Tibial nerve (tissue), 4 donors: ENCODE results near the gene PPP1CB. TPM values are rescaled to one million over a fixed set of nuclear protein-coding genes. Genes with fewer than 3 reads are reported as not detected.
A peak's percentile ranks its signal among the peaks of the same experiment; 100 is the strongest.

Experiments used
- DNase-seq, 2 donors: peaks; one replicate each; pipeline ENCODE4 v3.0.0-alpha.2; 2019; ENCODE audit warnings: low spot score in 2 of 2
- H3K27ac ChIP-seq, 4 donors: fragments of 200-600 bp; sonication (generic) in 3 of 4; one replicate each; pipeline ENCODE4 v1.5.1; 2017 to 2019; ENCODE audit warnings: mild to moderate bottlenecking in 1 of 4
- H3K27me3 ChIP-seq, 2 donors: fragments of 200-600 bp; sonication (generic) in 1 of 2; one replicate each; pipeline versions ENCODE4 v1.5.1 to v1.6.0; 2017 to 2019
- H3K36me3 ChIP-seq, 3 donors: fragments of 200-600 bp; sonication (generic); one replicate each; pipeline ENCODE4 v1.5.1; 2018 to 2019
- H3K4me1 ChIP-seq, 4 donors: fragments of 200-600 bp; sonication (generic) in 3 of 4; one replicate each; pipeline ENCODE4 v1.5.1; 2017 to 2019
- H3K4me3 ChIP-seq, 4 donors: fragments of 200-600 bp; sonication (generic) in 3 of 4; one replicate each; pipeline ENCODE4 v1.5.1; 2017 to 2019; ENCODE audit warnings: mild to moderate bottlenecking in 1 of 4, moderate library complexity in 1 of 4
- H3K9me3 ChIP-seq, 4 donors: fragments of 200-600 bp; sonication (generic) in 3 of 4; one replicate each; pipeline ENCODE4 v1.5.1; 2017 to 2019
- EP300 ChIP-seq, 2 donors: sonication (generic); formaldehyde crosslinking; IDR thresholded peaks; one replicate each; pipeline ENCODE4 v1.6.1; 2017; ENCODE audit warnings: antibody characterized with exemption in 2 of 2, mild to moderate bottlenecking in 1 of 2
- POLR2A ChIP-seq, 2 donors: fragments of 450-650 bp; IDR thresholded peaks; one replicate each; pipeline ENCODE4 v1.6.1; 2017; ENCODE audit warnings: antibody characterized with exemption in 2 of 2, mild to moderate bottlenecking in 2 of 2, moderate library complexity in 2 of 2
- WGBS, 2 donors: methylation state at CpG; one replicate each; pipeline ENCODE4 v1.1.5; 2018; 5-methylcytosine and 5-hydroxymethylcytosine counted together
- total RNA-seq, 4 donors: library from RNA; depleted of rRNA; stranded (reverse); fragments of >200 nt; gene quantifications; one replicate each; pipeline ENCODE4 v1.1.0, GENCODE V29; 2016
- TF ChIP-seq, protein P1 (sequence below), 5 experiments: fragments of 200-600 bp in 3 of 5; fragments of 450-650 bp in 2 of 5; sonication (generic) in 3 of 5; IDR thresholded peaks; one replicate each; pipeline ENCODE4 v1.5.1; 2016 to 2019; ENCODE audit warnings: antibody characterized with exemption in 5 of 5, mild to moderate bottlenecking in 3 of 5, moderate library complexity in 2 of 5

The PPP1CB gene
- total RNA-seq, 4 donors from 2014 or later = 105 to 335 (median 230) TPM

DNA sequence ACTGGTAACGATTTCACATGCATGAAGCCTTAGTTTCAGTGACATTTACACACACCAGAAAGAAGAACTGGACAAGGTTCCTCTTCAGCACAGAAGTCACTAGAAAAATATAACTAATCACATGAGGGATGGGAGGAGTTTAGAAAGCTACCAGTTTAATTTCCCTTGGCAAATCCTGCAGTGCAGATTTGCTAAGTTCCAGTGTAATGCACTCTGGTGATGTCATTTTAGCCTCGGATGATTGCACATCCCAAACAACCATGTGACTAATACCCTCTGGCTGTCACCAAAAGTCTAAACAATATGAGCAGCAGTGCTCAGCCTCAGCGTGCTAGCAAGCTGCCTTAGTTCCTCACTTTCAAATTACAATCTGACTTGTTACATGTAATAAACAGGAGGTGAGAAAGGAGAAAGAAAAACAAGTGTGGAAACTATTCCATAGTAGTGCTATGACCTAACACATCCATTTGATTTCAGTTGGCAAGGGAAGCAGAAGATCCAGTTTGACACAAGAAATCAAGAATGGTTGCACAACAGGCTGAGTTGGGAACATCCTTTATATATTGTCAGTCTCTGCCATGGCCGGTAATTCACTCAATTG, 35.3 kb upstream of the PPP1CB start:
- H3K4me3 ChIP-seq = no peak overlapping the region
- H3K4me1 ChIP-seq = peaks cover 0 to 19% (median 16%) of the 10 kb centered on the region in 4 donors
- 13 to 19% methylated on average over 4 of the region's 4 CpGs for WGBS, 2 donors
- H3K27me3 ChIP-seq = no peaks in the 10 kb centered on the region
- peak; percentile 28 to 69 for DNase-seq
- TF ChIP-seq EP300 (IDR thresholded peaks at IDR 0.05) = peak; percentile 53 to 91
- TF ChIP-seq POLR2A (IDR thresholded peaks at IDR 0.05) = peak; percentile 18 to 21
- TF ChIP-seq, protein P1, sequence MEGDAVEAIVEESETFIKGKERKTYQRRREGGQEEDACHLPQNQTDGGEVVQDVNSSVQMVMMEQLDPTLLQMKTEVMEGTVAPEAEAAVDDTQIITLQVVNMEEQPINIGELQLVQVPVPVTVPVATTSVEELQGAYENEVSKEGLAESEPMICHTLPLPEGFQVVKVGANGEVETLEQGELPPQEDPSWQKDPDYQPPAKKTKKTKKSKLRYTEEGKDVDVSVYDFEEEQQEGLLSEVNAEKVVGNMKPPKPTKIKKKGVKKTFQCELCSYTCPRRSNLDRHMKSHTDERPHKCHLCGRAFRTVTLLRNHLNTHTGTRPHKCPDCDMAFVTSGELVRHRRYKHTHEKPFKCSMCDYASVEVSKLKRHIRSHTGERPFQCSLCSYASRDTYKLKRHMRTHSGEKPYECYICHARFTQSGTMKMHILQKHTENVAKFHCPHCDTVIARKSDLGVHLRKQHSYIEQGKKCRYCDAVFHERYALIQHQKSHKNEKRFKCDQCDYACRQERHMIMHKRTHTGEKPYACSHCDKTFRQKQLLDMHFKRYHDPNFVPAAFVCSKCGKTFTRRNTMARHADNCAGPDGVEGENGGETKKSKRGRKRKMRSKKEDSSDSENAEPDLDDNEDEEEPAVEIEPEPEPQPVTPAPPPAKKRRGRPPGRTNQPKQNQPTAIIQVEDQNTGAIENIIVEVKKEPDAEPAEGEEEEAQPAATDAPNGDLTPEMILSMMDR (IDR thresholded peaks at IDR 0.05) = no peak
- no peaks in the 10 kb centered on the region for H3K36me3 ChIP-seq
- H3K9me3 ChIP-seq = no peaks in the 10 kb centered on the region
- H3K27ac ChIP-seq = peak overlapping the region; percentile 6 to 89 (median 72)

- TF ChIP-seq EP300 (IDR thresholded peaks at IDR 0.05) (peak in 1 of 2 donors; percentile 80), POLR2A (IDR thresholded peaks at IDR 0.05) (no peak)
- TF ChIP-seq, protein P1 (IDR thresholded peaks at IDR 0.05) = no peak
- Histone ChIP-seq H3K4me1 (peaks cover 0 to 19% (median 16%) of the 10 kb centered on the region in 4 donors), H3K27me3 (no peaks in the 10 kb centered on the region), H3K4me3 (no peak overlapping the region), H3K36me3 (no peaks in the 10 kb centered on the region), H3K9me3 (no peaks in the 10 kb centered on the region), H3K27ac (peak overlapping the region; percentile 42 to 89 (median 72))
- WGBS, 2 donors = 45 to 56% methylated on average over 5 of the region's 5 CpGs
- DNase-seq = peak in 1 of 2 donors; percentile 62
Observed at GRCh38 chr2:28717339-28717758, 34.3 kb upstream of the PPP1CB start.

- Histone ChIP-seq H3K36me3 (no peaks in the 10 kb centered on the region), H3K4me1 (peaks cover 0 to 19% (median 16%) of the 10 kb centered on the region in 4 donors), H3K27me3 (no peaks in the 10 kb centered on the region), H3K9me3 (no peaks in the 10 kb centered on the region), H3K4me3 (no peak overlapping the region), H3K27ac (no peak overlapping the region)
- WGBS, 2 donors = 87 to 92% methylated on average over 3 of the region's 3 CpGs
- TF ChIP-seq, protein P1 (IDR thresholded peaks at IDR 0.05) = no peak
- TF ChIP-seq EP300 (IDR thresholded peaks at IDR 0.05) = no peak
- no peak for TF ChIP-seq POLR2A (IDR thresholded peaks at IDR 0.05)
- DNase-seq = no peak
Observed at GRCh38 chr2:28720345-28720744, 31.3 kb upstream of the PPP1CB start.

DNA sequence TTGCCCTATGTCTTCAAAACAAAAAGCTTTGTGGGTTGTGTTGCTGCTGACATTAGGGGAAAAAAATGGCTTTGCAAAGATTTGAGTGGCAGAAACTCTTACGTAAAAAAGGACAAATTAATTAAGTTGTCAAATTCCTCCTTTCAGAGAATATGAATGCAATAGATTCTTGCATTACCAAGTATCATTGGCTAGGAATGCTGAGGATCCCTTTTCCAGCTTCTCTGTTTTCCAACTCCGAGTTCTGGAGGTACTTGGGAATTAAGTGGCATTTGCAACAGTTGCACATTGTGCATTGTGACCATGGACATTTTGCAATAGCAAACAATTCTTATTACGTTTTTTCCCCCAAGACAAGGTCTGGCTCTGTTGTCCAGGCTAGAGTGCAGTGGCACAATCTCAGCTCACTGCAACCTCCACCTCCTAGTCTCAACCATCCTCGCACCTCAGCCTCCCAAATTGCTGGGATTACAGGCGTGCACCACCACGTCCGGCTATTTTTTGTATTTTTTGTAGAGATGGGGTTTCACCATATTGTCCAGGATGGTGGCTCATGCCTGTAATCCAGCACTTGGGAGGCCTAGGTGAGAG, 29.9 kb upstream of the PPP1CB start:
- no peak overlapping the region for H3K4me3 ChIP-seq
- H3K9me3 ChIP-seq = no peaks in the 10 kb centered on the region
- DNase-seq = no peak
- H3K27me3 ChIP-seq = no peaks in the 10 kb centered on the region
- H3K27ac ChIP-seq = no peak overlapping the region
- no peaks in the 10 kb centered on the region for H3K36me3 ChIP-seq
- 77 to 80% methylated on average over 7 of the region's 7 CpGs for WGBS, 2 donors
- peaks cover 0 to 9% (median 8%) of the 10 kb centered on the region in 4 donors for H3K4me1 ChIP-seq
- TF ChIP-seq EP300 (IDR thresholded peaks at IDR 0.05) (no peak), POLR2A (IDR thresholded peaks at IDR 0.05) (no peak)
- TF ChIP-seq, protein P1 (IDR thresholded peaks at IDR 0.05) = no peak

GRCh38 chr2:28725021-28725711, 26.5 kb upstream of the PPP1CB start:
- Histone ChIP-seq H3K4me3 (no peak overlapping the region), H3K27me3 (no peaks in the 10 kb centered on the region), H3K36me3 (no peaks in the 10 kb centered on the region), H3K4me1 (no peaks in the 10 kb centered on the region), H3K9me3 (no peaks in the 10 kb centered on the region), H3K27ac (no peak overlapping the region)
- 92 to 94% methylated on average over 8 of the region's 8 CpGs for WGBS, 2 donors
- DNase-seq = no peak
- TF ChIP-seq POLR2A (IDR thresholded peaks at IDR 0.05) = no peak
- TF ChIP-seq EP300 (IDR thresholded peaks at IDR 0.05) = no peak
- TF ChIP-seq, protein P1 (IDR thresholded peaks at IDR 0.05) = no peak
